NCI-H2196 (cell line): Measurements from ENCODE around the gene ITGA1.
A peak's percentile ranks its signal among the peaks of the same experiment; 100 is the strongest.

Source experiments
- DNase-seq: peaks from one replicate; lab custom pipeline; 2025; ENCODE audit not compliant: unreplicated experiment; lab: John Stamatoyannopoulos, UW

The ITGA1 gene

GRCh38 chr5:52895075-52895474 lies 107.4 kb downstream of the ITGA1 start:
- DNase-seq: no peak

- no peak for DNase-seq
These were observed 108.1 kb downstream of the ITGA1 start for GRCh38 chr5:52895572-52896413.

- DNase-seq: no peak
These were observed 109.0 kb downstream of the ITGA1 start for GRCh38 chr5:52896534-52897237.

GRCh38 chr5:52897238-52897614 lies 109.5 kb downstream of the ITGA1 start:
- DNase-seq: no peak

GRCh38 chr5:52898961-52899680 lies 111.4 kb downstream of the ITGA1 start:
- DNase-seq: no peak

GRCh38 chr5:52903142-52903541 lies 115.4 kb downstream of the ITGA1 start:
- DNase-seq: no peak

- DNase-seq: no peak
These were observed 118.6 kb downstream of the ITGA1 start for GRCh38 chr5:52906343-52906742.

GRCh38 chr5:52906845-52907244 lies 119.1 kb downstream of the ITGA1 start:
- DNase-seq: no peak

GRCh38 chr5:52909192-52909591 lies 121.5 kb downstream of the ITGA1 start:
- no peak for DNase-seq

GRCh38 chr5:52910071-52910470 lies 122.4 kb downstream of the ITGA1 start:
- DNase-seq: no peak

GRCh38 chr5:52915176-52915875 lies 127.6 kb downstream of the ITGA1 start:
- peak; percentile 0 for DNase-seq

GRCh38 chr5:52920929-52921328 lies 133.2 kb downstream of the ITGA1 start:
- DNase-seq: no peak

- no peak for DNase-seq
These were observed 134.7 kb downstream of the ITGA1 start for GRCh38 chr5:52922384-52922783.

GRCh38 chr5:52924456-52924855 lies 136.7 kb downstream of the ITGA1 start:
- no peak for DNase-seq

- DNase-seq: no peak
These were observed 137.3 kb downstream of the ITGA1 start for GRCh38 chr5:52925001-52925400.

GRCh38 chr5:52928689-52929088 lies 141.0 kb downstream of the ITGA1 start:
- DNase-seq: no peak

- DNase-seq: no peak
These were observed 150.5 kb downstream of the ITGA1 start for GRCh38 chr5:52938226-52938625.

GRCh38 chr5:52943285-52943684 lies 155.6 kb downstream of the ITGA1 start:
- DNase-seq: no peak

- DNase-seq: no peak
These were observed 156.1 kb downstream of the ITGA1 start for GRCh38 chr5:52943808-52944207.

GRCh38 chr5:52945040-52945439 lies 157.3 kb downstream of the ITGA1 start:
- no peak for DNase-seq

GRCh38 chr5:52947208-52947607 lies 159.5 kb downstream of the ITGA1 start:
- DNase-seq: no peak
